A549 (cell line): Measurements from ENCODE around the gene CUX1. TPM values are rescaled to one million over a fixed set of nuclear protein-coding genes. Genes with fewer than 3 reads are reported as not detected.

Experiments used
- ATAC-seq, 2 experiments: fragments of 200-7000 bp in 1 of 2; fragments of >200 bp in 1 of 2; cut with Nextera tagmentation in 1 of 2; cut with Tn5 transposase in 1 of 2; 3 replicates each; pipeline versions ENCODE4 v1.8.0 to v1.9.1; 2018 to 2020; ENCODE audit warnings: mild to moderate bottlenecking in 1 of 2, moderate library complexity in 1 of 2
- CTCF ChIA-PET: fragments of 300-600 bp; sonication (Branson Sonifier 250); formaldehyde crosslinking; extraction: SDS; loops from one replicate; lab custom pipeline; 2021; ENCODE audit warnings: antibody characterized with exemption, inconsistent platforms; lab: Yijun Ruan, JAX
- POLR2A ChIA-PET: fragments of 350-600 bp; formaldehyde crosslinking; extraction: SDS; loops from one replicate; lab custom pipeline; 2021; ENCODE audit warnings: antibody characterized with exemption, inconsistent platforms; lab: Yijun Ruan, JAX
- DNase-seq, 2 experiments: peaks; one replicate each; pipeline versions ENCODE4 v3.0.0 to v3.0.0-alpha.2; 2011 to 2016; ENCODE audit warnings: low read depth in 1 of 2, low spot score in 1 of 2
- FAIRE-seq: peaks from 2 replicates; lab custom pipeline; 2011; peaks lifted over from hg19 to GRCh38; lab: Jason Lieb, UNC
- H3K27ac ChIP-seq, 2 experiments: fragments of >200 bp; sonication (Bioruptor Twin); formaldehyde crosslinking; 3 replicates each; pipeline ENCODE4 v1.5.1; 2016 to 2017
- H3K4me1 ChIP-seq: fragments of >200 bp; sonication (Bioruptor Twin); formaldehyde crosslinking; 3 replicates; pipeline ENCODE4 v1.6.1; 2016
- H3K4me2 ChIP-seq: fragments of >200 bp; sonication (Bioruptor Twin); formaldehyde crosslinking; 3 replicates; pipeline ENCODE4 v1.6.1; 2016
- H3K4me3 ChIP-seq: fragments of >200 bp; sonication (Bioruptor Twin); formaldehyde crosslinking; 3 replicates; pipeline ENCODE4 v1.5.1; 2016
- H3K9me3 ChIP-seq: fragments of >200 bp; sonication (Bioruptor Twin); formaldehyde crosslinking; 3 replicates; pipeline ENCODE4 v1.6.1; 2016
- CBX8 ChIP-seq: fragments of 200-600 bp; sonication (generic); IDR thresholded peaks from 2 replicates; pipeline ENCODE4 v1.6.1; 2016
- CHD2 ChIP-seq: fragments of 150-350 bp; IDR thresholded peaks from 2 replicates; pipeline ENCODE4 v1.6.1; 2014; ENCODE audit warnings: low read length; ENCODE audit not compliant: partially characterized antibody
- CHD4 ChIP-seq: fragments of 200-600 bp; sonication (generic); IDR thresholded peaks from 2 replicates; pipeline ENCODE4 v1.6.1; 2016; ENCODE audit warnings: antibody characterized with exemption, mild to moderate bottlenecking, borderline replicate concordance
- ESRRA ChIP-seq: fragments of 150-350 bp; IDR thresholded peaks from 2 replicates; pipeline ENCODE4 v1.6.1; 2014; ENCODE audit warnings: mild to moderate bottlenecking, low read length, borderline replicate concordance
- FOSL2 ChIP-seq, 2 experiments: fragments of 450-650 bp in 1 of 2; fragments of >200 bp in 1 of 2; sonication (Bioruptor Twin) in 1 of 2; formaldehyde crosslinking; IDR thresholded peaks; 2 replicates each; pipeline versions ENCODE4 v1.5.0 to v1.6.1; 2016 to 2020; ENCODE audit warnings: mild to moderate bottlenecking in 1 of 2, moderate library complexity in 1 of 2
- FOXS1 ChIP-seq: fragments of 250-450 bp; sonication (Bioruptor Pico); IDR thresholded peaks from 2 replicates; pipeline ENCODE4 v1.5.0; 2020; ENCODE audit warnings: mild to moderate bottlenecking, moderate library complexity
- GATA3 ChIP-seq: IDR thresholded peaks from 2 replicates; pipeline ENCODE4 v1.6.1; 2012; ENCODE audit warnings: borderline replicate concordance
- HOXA7 ChIP-seq: fragments of 250-450 bp; sonication (Bioruptor Pico); IDR thresholded peaks from 2 replicates; pipeline ENCODE4 v1.5.0; 2020; ENCODE audit warnings: mild to moderate bottlenecking, moderate library complexity
- HOXB13 ChIP-seq: fragments of 250-450 bp; sonication (Bioruptor Pico); IDR thresholded peaks from 2 replicates; pipeline ENCODE4 v1.5.0; 2020; ENCODE audit warnings: low read depth, mild to moderate bottlenecking, moderate library complexity
- HOXB5 ChIP-seq: fragments of 250-450 bp; sonication (Bioruptor Pico); IDR thresholded peaks from 2 replicates; pipeline ENCODE4 v1.5.0; 2020; ENCODE audit warnings: mild to moderate bottlenecking, moderate library complexity
- JUN ChIP-seq, 2 experiments: fragments of >200 bp; sonication (Bioruptor Twin); formaldehyde crosslinking; IDR thresholded peaks; 2 replicates in 1 of 2; 3 replicates in 1 of 2; pipeline ENCODE4 v1.6.1; 2016 to 2017
- KDM1A ChIP-seq: fragments of 200-600 bp; sonication (generic); IDR thresholded peaks from 2 replicates; pipeline ENCODE4 v1.6.1; 2016; ENCODE audit warnings: low read depth, mild to moderate bottlenecking
- KDM5A ChIP-seq: fragments of 200-600 bp; sonication (generic); IDR thresholded peaks from 2 replicates; pipeline ENCODE4 v1.6.1; 2016; ENCODE audit warnings: antibody characterized with exemption, mild to moderate bottlenecking
- MAFK ChIP-seq: fragments of 450-650 bp; IDR thresholded peaks from 2 replicates; pipeline ENCODE4 v1.6.1; 2014; ENCODE audit not compliant: partially characterized antibody
- MYC ChIP-seq: IDR thresholded peaks from 2 replicates; pipeline ENCODE4 v1.6.1; 2012; ENCODE audit warnings: mild to moderate bottlenecking, inconsistent platforms, low read length, improper control_type of control experiment, borderline replicate concordance
- NFE2L2 ChIP-seq: fragments of 150-350 bp; conservative IDR thresholded peaks from 2 replicates; pipeline ENCODE4 v1.6.1; 2014; ENCODE audit warnings: low read length
- NPAS2 ChIP-seq: fragments of 250-450 bp; sonication (Bioruptor Pico); IDR thresholded peaks from 2 replicates; pipeline ENCODE4 v1.8.0; 2022; ENCODE audit warnings: mild to moderate bottlenecking, moderate library complexity, borderline replicate concordance
- NR3C1 ChIP-seq: fragments of >200 bp; sonication (Bioruptor Twin); formaldehyde crosslinking; IDR thresholded peaks from 3 replicates; pipeline ENCODE4 v1.6.1; 2017
- POLR2AphosphoS2 ChIP-seq: conservative IDR thresholded peaks from 2 replicates; pipeline ENCODE4 v1.6.1; 2012; ENCODE audit warnings: low read length, improper control_type of control experiment, inconsistent platforms
- RARB ChIP-seq: fragments of 250-450 bp; sonication (Bioruptor Pico); IDR thresholded peaks from 2 replicates; pipeline ENCODE4 v1.8.0; 2021; ENCODE audit warnings: mild to moderate bottlenecking, moderate library complexity
- RCOR1 ChIP-seq: fragments of 150-350 bp; IDR thresholded peaks from 2 replicates; pipeline ENCODE4 v1.6.1; 2014; ENCODE audit warnings: antibody characterized with exemption, low read length, low read depth
- RFX5 ChIP-seq: fragments of 450-650 bp; IDR thresholded peaks from 2 replicates; pipeline ENCODE4 v1.7.1; 2014; ENCODE audit warnings: antibody characterized with exemption, mild to moderate bottlenecking, moderate library complexity
- RNF2 ChIP-seq: fragments of 200-600 bp; sonication (generic); IDR thresholded peaks from 2 replicates; pipeline ENCODE4 v1.6.1; 2016; ENCODE audit warnings: low read depth, mild to moderate bottlenecking, antibody characterized with exemption, moderate library complexity, borderline replicate concordance
- SMC3 ChIP-seq: fragments of >200 bp; sonication (Bioruptor Twin); formaldehyde crosslinking; IDR thresholded peaks from 3 replicates; pipeline ENCODE4 v1.6.1; 2018; ENCODE audit warnings: inconsistent platforms
- SREBF2 ChIP-seq: fragments of 450-650 bp; IDR thresholded peaks from 2 replicates; pipeline ENCODE4 v1.6.1; 2014; ENCODE audit warnings: mild to moderate bottlenecking, moderate library complexity
- TFCP2L1 ChIP-seq: fragments of 250-450 bp; sonication (Bioruptor Pico); IDR thresholded peaks from 2 replicates; pipeline ENCODE4 v1.5.0; 2021; ENCODE audit warnings: mild to moderate bottlenecking
- TP53 ChIP-seq: fragments of 250-450 bp; sonication (Bioruptor Pico); IDR thresholded peaks from 2 replicates; pipeline ENCODE4 v1.5.0; 2021; ENCODE audit warnings: mild to moderate bottlenecking, moderate library complexity
- ZSCAN20 ChIP-seq: fragments of 250-450 bp; sonication (Bioruptor Pico); IDR thresholded peaks from 2 replicates; pipeline ENCODE4 v1.8.0; 2022; ENCODE audit warnings: mild to moderate bottlenecking, moderate library complexity
- WGBS: methylation state at CpG from one replicate; pipeline ENCODE4 v1.1.6; 2017; ENCODE audit errors: missing lambda C conversion rate; 5-methylcytosine and 5-hydroxymethylcytosine counted together
- polyA plus RNA-seq, 4 experiments: library from polyadenylated mRNA; depleted of rRNA in 3 of 4; stranded (reverse); fragments of >200 nt; fragmentation: RNase III in 1 of 4; extraction: RNeasy Plus Mini Kit Qiagen cat#74134 plus additional on column Dnase treatment in 1 of 4; gene quantifications; 2 replicates in 3 of 4; 3 replicates in 1 of 4; pipeline ENCODE4 v1.2.3, GENCODE V29; 2011 to 2017
- TF ChIP-seq, protein P1 (sequence below): fragments of 250-450 bp; sonication (Bioruptor Pico); IDR thresholded peaks from 2 replicates; pipeline ENCODE4 v1.5.0; 2021; ENCODE audit warnings: mild to moderate bottlenecking, moderate library complexity, borderline replicate concordance
- TF ChIP-seq, protein P2 (sequence below): fragments of 150-350 bp; IDR thresholded peaks from 2 replicates; pipeline ENCODE4 v1.6.1; 2014; ENCODE audit warnings: low read depth, mild to moderate bottlenecking, low read length
- TF ChIP-seq, protein P3 (sequence below): IDR thresholded peaks from 2 replicates; pipeline ENCODE4 v1.6.1; 2012

Gene CUX1
- polyA plus RNA-seq, 2 of the 4 experiments (the other 2 are of a cell fraction) = 32.7 to 33.4 TPM

DNA sequence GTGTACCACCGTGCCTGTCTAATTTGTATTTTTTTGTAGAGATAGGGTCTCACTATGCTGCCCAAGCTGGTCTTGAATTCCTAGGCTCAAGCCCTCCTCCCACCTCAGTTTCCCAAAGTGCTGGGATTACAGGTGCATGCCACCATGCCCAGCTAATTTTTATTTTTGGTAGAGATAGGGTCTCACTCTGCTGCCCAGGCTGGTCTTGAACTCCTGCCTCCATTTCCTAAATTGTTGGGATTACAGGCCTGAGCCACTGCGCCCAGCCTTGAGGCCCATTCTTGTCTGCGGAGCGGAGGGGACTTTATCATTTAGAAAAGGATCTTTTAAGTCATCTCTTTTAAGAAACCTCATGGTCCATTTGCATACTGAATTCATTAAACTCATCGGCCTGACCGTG lies 247.8 kb downstream of the CUX1 start:
- WGBS = 96% methylated on average over 6 of the region's 6 CpGs
- CTCF ChIA-PET = no interaction called here
- FAIRE-seq = no peak

DNA sequence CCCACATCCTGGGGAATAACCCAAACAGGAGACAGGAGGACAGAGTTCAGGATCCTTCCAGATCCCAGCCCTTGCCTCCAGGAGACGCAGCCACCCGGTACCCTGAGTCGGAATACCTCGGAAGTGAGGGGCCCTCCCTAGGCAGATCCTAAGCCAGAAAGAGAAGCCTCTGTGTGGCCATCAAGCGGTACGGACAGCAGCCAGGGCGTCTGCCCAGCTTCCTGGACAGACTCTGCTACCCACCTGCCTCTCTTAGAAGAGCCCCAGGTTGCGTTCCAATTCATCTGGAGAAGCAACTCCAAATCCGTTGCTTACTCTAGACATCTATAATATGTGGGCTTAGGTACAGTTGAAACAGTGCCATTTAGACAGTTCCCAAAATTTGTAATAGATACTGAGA lies 249.1 kb downstream of the CUX1 start:
- TF ChIP-seq RARB (no peak), SMC3 (no peak), RFX5 (no peak), RCOR1 (no peak), KDM5A (no peak), CBX8 (no peak), POLR2AphosphoS2 (no peak), ESRRA (no peak), HOXB13 (CRISPR knock-in tag) (no peak), KDM1A (no peak), HOXA7 (CRISPR knock-in tag) (no peak), CHD2 (no peak), RNF2 (no peak), NFE2L2 (no peak), CHD4 (no peak), SREBF2 (no peak)
- TF ChIP-seq, protein P1, sequence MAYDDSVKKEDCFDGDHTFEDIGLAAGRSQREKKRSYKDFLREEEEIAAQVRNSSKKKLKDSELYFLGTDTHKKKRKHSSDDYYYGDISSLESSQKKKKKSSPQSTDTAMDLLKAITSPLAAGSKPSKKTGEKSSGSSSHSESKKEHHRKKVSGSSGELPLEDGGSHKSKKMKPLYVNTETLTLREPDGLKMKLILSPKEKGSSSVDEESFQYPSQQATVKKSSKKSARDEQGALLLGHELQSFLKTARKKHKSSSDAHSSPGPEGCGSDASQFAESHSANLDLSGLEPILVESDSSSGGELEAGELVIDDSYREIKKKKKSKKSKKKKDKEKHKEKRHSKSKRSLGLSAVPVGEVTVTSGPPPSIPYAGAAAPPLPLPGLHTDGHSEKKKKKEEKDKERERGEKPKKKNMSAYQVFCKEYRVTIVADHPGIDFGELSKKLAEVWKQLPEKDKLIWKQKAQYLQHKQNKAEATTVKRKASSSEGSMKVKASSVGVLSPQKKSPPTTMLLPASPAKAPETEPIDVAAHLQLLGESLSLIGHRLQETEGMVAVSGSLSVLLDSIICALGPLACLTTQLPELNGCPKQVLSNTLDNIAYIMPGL = no peak
- Histone ChIP-seq H3K4me1 (peaks cover 37% of the 10 kb centered on the region), H3K4me3 (no peak overlapping the region), H3K4me2 (no peak overlapping the region), H3K9me3 (peaks cover under 1% of the 10 kb centered on the region; the same call in 1 of the 3 replicates), H3K27ac (peak overlapping the region in 1 of 2 experiments; percentile 45; a peak in 2 of 6 replicates)
- ATAC-seq (no peak), DNase-seq (no peak), FAIRE-seq (no peak)
- ChIA-PET CTCF (no interaction called here), POLR2A (no interaction called here)
- WGBS = 90% methylated on average over 9 of the region's 9 CpGs

More for the DNA sequence above, 247.8 kb downstream of the CUX1 start:
- peak overlapping the region; percentile 72 to 81; a peak in 5 of 6 replicates for H3K27ac ChIP-seq
- H3K4me1 ChIP-seq = peaks cover 38% of the 10 kb centered on the region
- no peak overlapping the region for H3K4me3 ChIP-seq
- H3K4me2 ChIP-seq = peak overlapping the region; percentile 51; the same call in 1 of the 3 replicates
- POLR2A ChIA-PET = interaction anchor here (1.2 kb wide), 1 partner anchor 53 kb away, joined by 3 read pairs; no protein-coding TSS in a partner anchor
- H3K9me3 ChIP-seq = no peaks in the 10 kb centered on the region
- TF ChIP-seq HOXB5 (CRISPR knock-in tag) (no peak), JUN (IDR thresholded peaks at IDR 0.05) (no peak), TP53 (no peak), CHD4 (no peak), TFCP2L1 (CRISPR knock-in tag) (no peak), NR3C1 (no peak), CBX8 (no peak), POLR2AphosphoS2 (no peak), MAFK (no peak), SMC3 (no peak), RFX5 (no peak), FOSL2 (IDR thresholded peaks at IDR 0.05) (no peak), FOSL2 (CRISPR knock-in tag; IDR thresholded peaks at IDR 0.05) (no peak), ZSCAN20 (CRISPR knock-in tag) (no peak), GATA3 (no peak), MYC (no peak), NPAS2 (CRISPR knock-in tag) (no peak), FOXS1 (no peak)
- TF ChIP-seq, protein P2, sequence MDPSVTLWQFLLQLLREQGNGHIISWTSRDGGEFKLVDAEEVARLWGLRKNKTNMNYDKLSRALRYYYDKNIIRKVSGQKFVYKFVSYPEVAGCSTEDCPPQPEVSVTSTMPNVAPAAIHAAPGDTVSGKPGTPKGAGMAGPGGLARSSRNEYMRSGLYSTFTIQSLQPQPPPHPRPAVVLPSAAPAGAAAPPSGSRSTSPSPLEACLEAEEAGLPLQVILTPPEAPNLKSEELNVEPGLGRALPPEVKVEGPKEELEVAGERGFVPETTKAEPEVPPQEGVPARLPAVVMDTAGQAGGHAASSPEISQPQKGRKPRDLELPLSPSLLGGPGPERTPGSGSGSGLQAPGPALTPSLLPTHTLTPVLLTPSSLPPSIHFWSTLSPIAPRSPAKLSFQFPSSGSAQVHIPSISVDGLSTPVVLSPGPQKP = no peak
- TF ChIP-seq, protein P3, sequence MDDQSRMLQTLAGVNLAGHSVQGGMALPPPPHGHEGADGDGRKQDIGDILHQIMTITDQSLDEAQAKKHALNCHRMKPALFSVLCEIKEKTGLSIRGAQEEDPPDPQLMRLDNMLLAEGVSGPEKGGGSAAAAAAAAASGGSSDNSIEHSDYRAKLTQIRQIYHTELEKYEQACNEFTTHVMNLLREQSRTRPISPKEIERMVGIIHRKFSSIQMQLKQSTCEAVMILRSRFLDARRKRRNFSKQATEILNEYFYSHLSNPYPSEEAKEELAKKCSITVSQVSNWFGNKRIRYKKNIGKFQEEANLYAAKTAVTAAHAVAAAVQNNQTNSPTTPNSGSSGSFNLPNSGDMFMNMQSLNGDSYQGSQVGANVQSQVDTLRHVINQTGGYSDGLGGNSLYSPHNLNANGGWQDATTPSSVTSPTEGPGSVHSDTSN = no peak
- ATAC-seq (no peak), DNase-seq (no peak)
